ENCODE data around the gene PRKN.
A peak's percentile ranks its signal among the peaks of the same experiment; 100 is the strongest.

PRKN gene

GRCh38 chr6:161393292-161393691 lies 1334.3 kb downstream of the PRKN start:
- DNase-seq, result no peak

GRCh38 chr6:161389756-161390155 lies 1337.8 kb downstream of the PRKN start:
- DNase-seq, result no peak

GRCh38 chr6:161383951-161384350 lies 1343.6 kb downstream of the PRKN start:
- DNase-seq, result no peak

- no peak for DNase-seq
Measured at GRCh38 chr6:161379834-161380582, 1347.6 kb downstream of the PRKN start.

GRCh38 chr6:161378115-161378514 lies 1349.5 kb downstream of the PRKN start:
- DNase-seq, result no peak

GRCh38 chr6:161377116-161377515 lies 1350.5 kb downstream of the PRKN start:
- no peak for DNase-seq

GRCh38 chr6:161376367-161376766 lies 1351.2 kb downstream of the PRKN start:
- no peak for DNase-seq

GRCh38 chr6:161374971-161375873 lies 1352.3 kb downstream of the PRKN start:
- DNase-seq, result no peak

- peak; percentile 33 to 57 for DNase-seq
Measured at GRCh38 chr6:161373905-161374451, 1353.6 kb downstream of the PRKN start.

- DNase-seq, result no peak
Measured at GRCh38 chr6:161372422-161372793, 1355.2 kb downstream of the PRKN start.

GRCh38 chr6:161370880-161371279 lies 1356.7 kb downstream of the PRKN start:
- DNase-seq, result peak; percentile 49 to 58

GRCh38 chr6:161369339-161369738 lies 1358.2 kb downstream of the PRKN start:
- DNase-seq, result no peak

GRCh38 chr6:161368514-161368913 lies 1359.1 kb downstream of the PRKN start:
- DNase-seq, result no peak

GRCh38 chr6:161367472-161367871 lies 1360.1 kb downstream of the PRKN start:
- DNase-seq, result no peak

GRCh38 chr6:161366301-161366923 lies 1361.2 kb downstream of the PRKN start:
- no peak for DNase-seq

GRCh38 chr6:161365633-161366032 lies 1361.9 kb downstream of the PRKN start:
- no peak for DNase-seq

GRCh38 chr6:161363286-161363685 lies 1364.3 kb downstream of the PRKN start:
- DNase-seq, result no peak

GRCh38 chr6:161362266-161362665 lies 1365.3 kb downstream of the PRKN start:
- DNase-seq, result no peak

- DNase-seq, result no peak
Measured at GRCh38 chr6:161361529-161361928, 1366.0 kb downstream of the PRKN start.

GRCh38 chr6:161360520-161360919 lies 1367.0 kb downstream of the PRKN start:
- no peak for DNase-seq

GRCh38 chr6:161359618-161359945 lies 1368.0 kb downstream of the PRKN start:
- DNase-seq, result no peak

GRCh38 chr6:161356167-161356854 lies 1371.3 kb downstream of the PRKN start:
- DNase-seq, result no peak

- DNase-seq, result no peak
Measured at GRCh38 chr6:161355696-161356095, 1371.9 kb downstream of the PRKN start.

Data from stimulated activated CD4-positive, alpha-beta T cell treated with anti-CD3 and anti-CD28 coated beads, Interleukin-4, amount 100 ng/mL, for 4 hours (primary cell).